ENCODE measurements around the gene CHCHD2. TPM values are rescaled to one million over a fixed set of nuclear protein-coding genes. Genes with fewer than 3 reads are reported as not detected.
"Not testable (repeated sequence)": the region's sequence is repeated elsewhere in the genome, so short reads cannot be mapped to it uniquely, and the experiment has no call there.

Gene CHCHD2
- total RNA-seq, 1 experiment from 2014 or later, result 510 TPM

GRCh38 chr7:56083150-56083785 is 23.0 kb downstream of the CHCHD2 start (continued):
- TF ChIP-seq ZBTB33 (IDR thresholded peaks at IDR 0.05; ENCODE audit: extremely low read depth, insufficient replicate concordance, low read length) (no peak), CBX3 (IDR thresholded peaks at IDR 0.05; ENCODE audit: low read depth) (no peak)

GRCh38 chr7:56081626-56082340 is 24.5 kb downstream of the CHCHD2 start:
- H3K9me3 ChIP-seq (ENCODE audit: control insufficient read depth in 1 of 2, insufficient read depth in 1 of 2, low read depth in 1 of 2, low read length in 2 of 2), result no peaks in the 10 kb centered on the region
- no peak for ATAC-seq
- H3K4me2 ChIP-seq (ENCODE audit: low read length), result no peak overlapping the region
- H3K9ac ChIP-seq (ENCODE audit: low read length), result no peak overlapping the region
- DNase-seq (ENCODE audit: low read depth, low spot score), result no peak
- peaks cover 7 to 15% of the 10 kb centered on the region in 2 experiments; a peak in 3 of 4 replicates for H3K36me3 ChIP-seq (ENCODE audit: control insufficient read depth in 1 of 2, insufficient read depth in 2 of 2, low read length in 2 of 2)
- ChIA-PET CTCF (no interaction called here), RAD21 (ENCODE audit: low non-redundant PET in 1 of 2, low total read pairs in 2 of 2, uncharacterized antibody in 2 of 2, unreplicated experiment in 2 of 2) (no interaction called here), POLR2A (no interaction called here)
- H4K20me1 ChIP-seq (ENCODE audit: insufficient read depth), result no peaks in the 10 kb centered on the region
- TF ChIP-seq ZNF274 (IDR thresholded peaks at IDR 0.05; ENCODE audit: low read depth, low read length) (no peak), FOSL1 (IDR thresholded peaks at IDR 0.05; ENCODE audit: low read depth) (no peak), SP1 (IDR thresholded peaks at IDR 0.05; ENCODE audit: low read depth) (no peak), SRF (IDR thresholded peaks at IDR 0.05; ENCODE audit: low read depth) (no peak), SIN3A (IDR thresholded peaks at IDR 0.05; ENCODE audit: low read depth) (no peak), ZFX (IDR thresholded peaks at IDR 0.05) (no peak), POLR2A (IDR thresholded peaks at IDR 0.05; ENCODE audit: borderline replicate concordance, extremely low read depth, insufficient read depth, insufficient read length) (no peak), RAD21 (IDR thresholded peaks at IDR 0.05; ENCODE audit: low read depth) (no peak), EZH2 (IDR thresholded peaks at IDR 0.05) (no peak)
- no peak overlapping the region for H3K4me3 ChIP-seq (replicated peaks in 1 of 2; ENCODE audit: low read depth in 1 of 2, low read length in 2 of 2)
- no peaks in the 10 kb centered on the region for H3K79me2 ChIP-seq (ENCODE audit: insufficient read depth, low read length)
- no TSS peak for BruUV-seq (replicated peaks)
- no peak overlapping the region for H2AFZ ChIP-seq (ENCODE audit: low read depth, low read length, poor library complexity, severe bottlenecking)
- no peaks in the 10 kb centered on the region for H3K9me2 ChIP-seq (ENCODE audit: insufficient read depth)
- peaks cover 0 to 6% of the 10 kb centered on the region in 2 experiments; a peak in 1 of 4 replicates for H3K4me1 ChIP-seq (ENCODE audit: control insufficient read depth in 1 of 2, insufficient read depth in 2 of 2, low read length in 2 of 2)
- H3K27me3 ChIP-seq (ENCODE audit: insufficient read depth, low read length), result no peaks in the 10 kb centered on the region
- H3K27ac ChIP-seq (ENCODE audit: low read depth, low read length), result no peak overlapping the region
- intact Hi-C loops (cut with micrococcal nuclease), result no loop called here

GRCh38 chr7:56080726-56081435 is 25.4 kb downstream of the CHCHD2 start:
- BruUV-seq (replicated peaks); CTCF ChIA-PET: not testable (repeated sequence)

More at GRCh38 chr7:56080726-56081435, 25.4 kb downstream of the CHCHD2 start:
- H3K4me1 ChIP-seq (ENCODE audit: control insufficient read depth in 1 of 2, insufficient read depth in 2 of 2, low read length in 2 of 2); H3K79me2 ChIP-seq (ENCODE audit: insufficient read depth, low read length); H3K4me2 ChIP-seq (ENCODE audit: low read length); DNase-seq (ENCODE audit: low read depth, low spot score); H2AFZ ChIP-seq (ENCODE audit: low read depth, low read length, poor library complexity, severe bottlenecking); H3K9me2 ChIP-seq (ENCODE audit: insufficient read depth); intact Hi-C loops (cut with micrococcal nuclease); H3K9ac ChIP-seq (ENCODE audit: low read length); ATAC-seq; H3K27me3 ChIP-seq (ENCODE audit: insufficient read depth, low read length); POLR2A ChIA-PET; H4K20me1 ChIP-seq (ENCODE audit: insufficient read depth); RAD21 ChIA-PET (ENCODE audit: low non-redundant PET in 1 of 2, low total read pairs in 2 of 2, uncharacterized antibody in 2 of 2, unreplicated experiment in 2 of 2); H3K4me3 ChIP-seq (replicated peaks in 1 of 2; ENCODE audit: low read depth in 1 of 2, low read length in 2 of 2); H3K9me3 ChIP-seq (ENCODE audit: control insufficient read depth in 1 of 2, insufficient read depth in 1 of 2, low read depth in 1 of 2, low read length in 2 of 2); H3K27ac ChIP-seq (ENCODE audit: low read depth, low read length): not testable (repeated sequence)
- H3K36me3 ChIP-seq (ENCODE audit: control insufficient read depth in 1 of 2, insufficient read depth in 2 of 2, low read length in 2 of 2), result peaks cover 7 to 21% of the 10 kb centered on the region in 2 experiments; a peak in 3 of 4 replicates

All from HCT116 (cell line).